Hepatocyte (in vitro differentiated cells): ENCODE measurements around the gene HOXB6.

Source experiments
- CTCF ChIP-seq: fragments of 200-600 bp; sonication (generic); IDR thresholded peaks from 2 replicates; pipeline ENCODE4 v1.5.1; 2016; ENCODE audit warnings: antibody characterized with exemption, mild to moderate bottlenecking; ENCODE audit not compliant: poor library complexity
- EZH2 ChIP-seq: fragments of 200-600 bp; sonication (generic); IDR thresholded peaks from 2 replicates; pipeline ENCODE4 v1.6.1; 2016; ENCODE audit warnings: antibody characterized with exemption, mild to moderate bottlenecking, borderline replicate concordance
- EZH2phosphoT487 ChIP-seq: fragments of 200-600 bp; sonication (generic); IDR thresholded peaks from one replicate; pipeline ENCODE4 v1.6.1; 2018; ENCODE audit warnings: antibody characterized with exemption, mild to moderate bottlenecking, low read depth, moderate library complexity; ENCODE audit not compliant: unreplicated experiment, severe bottlenecking

DNA sequence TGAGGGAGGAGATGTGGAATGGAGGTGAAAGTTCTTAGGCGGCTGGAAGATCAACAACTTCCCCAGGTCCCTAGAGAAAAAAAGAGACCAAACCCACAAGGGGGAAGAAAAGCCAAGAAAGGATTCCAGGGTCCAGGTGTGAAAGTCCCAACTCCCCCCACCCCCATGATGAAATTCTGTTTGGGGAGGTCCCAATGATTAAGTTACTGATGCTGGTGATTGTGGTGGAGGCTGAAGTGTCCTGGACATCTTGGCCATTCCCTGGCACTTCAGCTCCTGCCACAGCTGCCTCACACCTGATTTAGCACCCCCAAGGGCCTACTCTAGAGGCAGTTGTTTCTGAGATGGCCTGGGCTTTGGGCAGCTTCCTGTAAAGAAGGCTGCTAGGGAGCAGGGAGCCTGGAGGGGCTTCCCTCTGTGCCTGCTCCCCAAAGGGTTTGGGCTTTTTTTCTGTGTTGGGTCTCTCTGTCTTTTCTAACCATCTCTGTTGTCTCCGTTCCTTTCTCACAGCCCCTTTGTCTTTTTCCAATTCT lies 39.7 kb downstream of the HOXB6 start:
- no peak for TF ChIP-seq CTCF
- no peak for TF ChIP-seq EZH2
- no peak for TF ChIP-seq EZH2phosphoT487
